ENCODE data around the gene CPB2.

Gene CPB2

DNA sequence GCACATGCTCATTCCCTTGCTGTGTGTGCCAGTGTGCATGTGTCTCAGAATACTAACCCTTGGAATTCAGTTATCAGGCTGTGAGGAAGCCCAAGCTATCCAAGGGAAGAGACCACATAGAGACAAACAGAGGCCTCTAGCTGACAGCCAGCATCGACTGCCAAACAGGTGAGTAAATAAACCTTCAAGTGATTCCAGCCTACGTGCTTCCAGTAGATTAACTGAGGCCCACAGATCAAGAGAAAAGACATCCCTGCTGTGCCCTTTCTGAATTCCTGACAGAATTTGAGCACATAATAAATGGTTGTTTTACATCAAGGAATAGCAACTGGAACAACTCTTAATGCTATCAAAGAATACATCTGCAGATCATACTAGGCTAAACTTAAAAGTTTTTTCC lies 69.8 kb downstream of the CPB2 start:
- TF ChIP-seq, protein P1, sequence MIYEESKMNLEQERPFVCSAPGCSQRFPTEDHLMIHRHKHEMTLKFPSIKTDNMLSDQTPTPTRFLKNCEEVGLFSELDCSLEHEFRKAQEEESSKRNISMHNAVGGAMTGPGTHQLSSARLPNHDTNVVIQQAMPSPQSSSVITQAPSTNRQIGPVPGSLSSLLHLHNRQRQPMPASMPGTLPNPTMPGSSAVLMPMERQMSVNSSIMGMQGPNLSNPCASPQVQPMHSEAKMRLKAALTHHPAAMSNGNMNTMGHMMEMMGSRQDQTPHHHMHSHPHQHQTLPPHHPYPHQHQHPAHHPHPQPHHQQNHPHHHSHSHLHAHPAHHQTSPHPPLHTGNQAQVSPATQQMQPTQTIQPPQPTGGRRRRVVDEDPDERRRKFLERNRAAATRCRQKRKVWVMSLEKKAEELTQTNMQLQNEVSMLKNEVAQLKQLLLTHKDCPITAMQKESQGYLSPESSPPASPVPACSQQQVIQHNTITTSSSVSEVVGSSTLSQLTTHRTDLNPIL (CRISPR knock-in tag; IDR thresholded peaks at IDR 0.05; ENCODE audit: low read depth): no peak
- no peak for TF ChIP-seq ZFP30 (CRISPR knock-in tag; IDR thresholded peaks at IDR 0.05)
- TF ChIP-seq ZNF565 (CRISPR knock-in tag; conservative IDR thresholded peaks at IDR 0.05; ENCODE audit: low read depth): no peak
- TF ChIP-seq, protein P2, sequence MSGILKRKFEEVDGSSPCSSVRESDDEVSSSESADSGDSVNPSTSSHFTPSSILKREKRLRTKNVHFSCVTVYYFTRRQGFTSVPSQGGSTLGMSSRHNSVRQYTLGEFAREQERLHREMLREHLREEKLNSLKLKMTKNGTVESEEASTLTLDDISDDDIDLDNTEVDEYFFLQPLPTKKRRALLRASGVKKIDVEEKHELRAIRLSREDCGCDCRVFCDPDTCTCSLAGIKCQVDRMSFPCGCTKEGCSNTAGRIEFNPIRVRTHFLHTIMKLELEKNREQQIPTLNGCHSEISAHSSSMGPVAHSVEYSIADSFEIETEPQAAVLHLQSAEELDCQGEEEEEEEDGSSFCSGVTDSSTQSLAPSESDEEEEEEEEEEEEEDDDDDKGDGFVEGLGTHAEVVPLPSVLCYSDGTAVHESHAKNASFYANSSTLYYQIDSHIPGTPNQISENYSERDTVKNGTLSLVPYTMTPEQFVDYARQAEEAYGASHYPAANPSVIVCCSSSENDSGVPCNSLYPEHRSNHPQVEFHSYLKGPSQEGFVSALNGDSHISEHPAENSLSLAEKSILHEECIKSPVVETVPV (CRISPR knock-in tag; IDR thresholded peaks at IDR 0.05): no peak
- no peak for TF ChIP-seq ARNTL (CRISPR knock-in tag; IDR thresholded peaks at IDR 0.05; ENCODE audit: borderline replicate concordance, low read depth)
- no peak for TF ChIP-seq TOX (CRISPR knock-in tag; IDR thresholded peaks at IDR 0.05; ENCODE audit: borderline replicate concordance)
- no peak for TF ChIP-seq OSR1 (CRISPR knock-in tag; IDR thresholded peaks at IDR 0.05)
- TF ChIP-seq, protein P3, sequence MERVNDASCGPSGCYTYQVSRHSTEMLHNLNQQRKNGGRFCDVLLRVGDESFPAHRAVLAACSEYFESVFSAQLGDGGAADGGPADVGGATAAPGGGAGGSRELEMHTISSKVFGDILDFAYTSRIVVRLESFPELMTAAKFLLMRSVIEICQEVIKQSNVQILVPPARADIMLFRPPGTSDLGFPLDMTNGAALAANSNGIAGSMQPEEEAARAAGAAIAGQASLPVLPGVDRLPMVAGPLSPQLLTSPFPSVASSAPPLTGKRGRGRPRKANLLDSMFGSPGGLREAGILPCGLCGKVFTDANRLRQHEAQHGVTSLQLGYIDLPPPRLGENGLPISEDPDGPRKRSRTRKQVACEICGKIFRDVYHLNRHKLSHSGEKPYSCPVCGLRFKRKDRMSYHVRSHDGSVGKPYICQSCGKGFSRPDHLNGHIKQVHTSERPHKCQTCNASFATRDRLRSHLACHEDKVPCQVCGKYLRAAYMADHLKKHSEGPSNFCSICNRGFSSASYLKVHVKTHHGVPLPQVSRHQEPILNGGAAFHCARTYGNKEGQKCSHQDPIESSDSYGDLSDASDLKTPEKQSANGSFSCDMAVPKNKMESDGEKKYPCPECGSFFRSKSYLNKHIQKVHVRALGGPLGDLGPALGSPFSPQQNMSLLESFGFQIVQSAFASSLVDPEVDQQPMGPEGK (CRISPR knock-in tag; IDR thresholded peaks at IDR 0.05; ENCODE audit: borderline replicate concordance): no peak
- no peak for TF ChIP-seq BACH2 (CRISPR knock-in tag; IDR thresholded peaks at IDR 0.05; ENCODE audit: borderline replicate concordance)
- TF ChIP-seq ISL1 (CRISPR knock-in tag; IDR thresholded peaks at IDR 0.05): no peak
- TF ChIP-seq ZFP3 (CRISPR knock-in tag; IDR thresholded peaks at IDR 0.05): no peak
- ATAC-seq: no peak

DNA sequence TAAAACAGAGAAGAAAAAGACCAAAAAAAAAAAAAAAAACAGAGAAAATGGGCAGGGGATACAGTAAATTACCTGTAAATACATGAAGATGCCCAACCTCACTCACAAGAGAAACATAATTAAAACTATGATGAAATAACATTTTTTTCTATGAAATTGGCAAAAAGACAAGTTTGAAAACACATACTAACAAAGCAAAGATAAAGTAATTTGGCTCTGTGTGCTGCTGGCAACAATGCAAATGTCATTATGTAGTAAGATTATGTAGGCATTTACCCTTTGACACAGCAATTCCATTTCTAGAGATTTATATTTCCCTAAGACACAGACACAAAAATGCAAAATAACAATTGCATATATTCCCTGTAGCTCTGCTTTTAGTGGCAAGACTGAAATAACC lies 72.5 kb downstream of the CPB2 start:
- no peak for ATAC-seq
- TF ChIP-seq, protein P4, sequence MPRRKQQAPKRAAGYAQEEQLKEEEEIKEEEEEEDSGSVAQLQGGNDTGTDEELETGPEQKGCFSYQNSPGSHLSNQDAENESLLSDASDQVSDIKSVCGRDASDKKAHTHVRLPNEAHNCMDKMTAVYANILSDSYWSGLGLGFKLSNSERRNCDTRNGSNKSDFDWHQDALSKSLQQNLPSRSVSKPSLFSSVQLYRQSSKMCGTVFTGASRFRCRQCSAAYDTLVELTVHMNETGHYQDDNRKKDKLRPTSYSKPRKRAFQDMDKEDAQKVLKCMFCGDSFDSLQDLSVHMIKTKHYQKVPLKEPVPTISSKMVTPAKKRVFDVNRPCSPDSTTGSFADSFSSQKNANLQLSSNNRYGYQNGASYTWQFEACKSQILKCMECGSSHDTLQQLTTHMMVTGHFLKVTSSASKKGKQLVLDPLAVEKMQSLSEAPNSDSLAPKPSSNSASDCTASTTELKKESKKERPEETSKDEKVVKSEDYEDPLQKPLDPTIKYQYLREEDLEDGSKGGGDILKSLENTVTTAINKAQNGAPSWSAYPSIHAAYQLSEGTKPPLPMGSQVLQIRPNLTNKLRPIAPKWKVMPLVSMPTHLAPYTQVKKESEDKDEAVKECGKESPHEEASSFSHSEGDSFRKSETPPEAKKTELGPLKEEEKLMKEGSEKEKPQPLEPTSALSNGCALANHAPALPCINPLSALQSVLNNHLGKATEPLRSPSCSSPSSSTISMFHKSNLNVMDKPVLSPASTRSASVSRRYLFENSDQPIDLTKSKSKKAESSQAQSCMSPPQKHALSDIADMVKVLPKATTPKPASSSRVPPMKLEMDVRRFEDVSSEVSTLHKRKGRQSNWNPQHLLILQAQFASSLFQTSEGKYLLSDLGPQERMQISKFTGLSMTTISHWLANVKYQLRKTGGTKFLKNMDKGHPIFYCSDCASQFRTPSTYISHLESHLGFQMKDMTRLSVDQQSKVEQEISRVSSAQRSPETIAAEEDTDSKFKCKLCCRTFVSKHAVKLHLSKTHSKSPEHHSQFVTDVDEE (CRISPR knock-in tag; IDR thresholded peaks at IDR 0.05): no peak

DNA sequence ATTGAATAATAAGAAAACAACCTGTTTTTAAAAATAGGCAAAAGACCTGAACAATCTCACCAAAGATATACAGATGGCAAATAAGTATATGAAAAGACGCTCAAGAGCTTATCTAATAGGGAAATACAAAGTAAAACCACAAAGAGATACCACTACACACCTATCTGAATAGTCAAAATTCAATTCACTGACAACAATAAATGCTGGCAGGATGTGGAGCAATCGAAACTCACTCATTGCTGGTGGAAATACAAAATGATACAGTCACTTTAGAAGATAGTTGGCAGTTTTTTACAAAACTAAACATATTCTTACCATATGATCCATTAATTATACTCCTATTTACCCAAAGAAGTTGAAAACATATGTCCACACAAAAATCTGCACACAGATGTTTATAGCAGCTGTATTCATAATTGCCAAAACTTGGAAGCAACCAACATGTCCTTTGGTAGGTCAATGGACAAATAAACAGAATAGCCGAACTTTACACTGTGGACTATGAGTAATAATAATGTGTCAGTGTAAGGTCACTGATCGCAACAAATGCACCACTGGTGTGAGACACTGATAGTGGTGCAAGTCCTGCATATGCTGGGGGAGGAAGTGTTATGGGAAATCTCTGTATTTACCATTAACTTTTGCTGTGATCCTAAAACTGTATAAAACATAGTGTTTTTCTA lies 73.1 kb downstream of the CPB2 start:
- ATAC-seq: no peak
- TF ChIP-seq ZNF8 (CRISPR knock-in tag; IDR thresholded peaks at IDR 0.05) (no peak), ZNF565 (CRISPR knock-in tag; conservative IDR thresholded peaks at IDR 0.05; ENCODE audit: low read depth) (no peak), RARB (CRISPR knock-in tag; IDR thresholded peaks at IDR 0.05) (no peak), OSR1 (CRISPR knock-in tag; IDR thresholded peaks at IDR 0.05) (no peak), BACH2 (CRISPR knock-in tag; IDR thresholded peaks at IDR 0.05; ENCODE audit: borderline replicate concordance) (no peak)
- TF ChIP-seq, protein P3 (CRISPR knock-in tag; IDR thresholded peaks at IDR 0.05; ENCODE audit: borderline replicate concordance): no peak
- TF ChIP-seq, protein P2 (CRISPR knock-in tag; IDR thresholded peaks at IDR 0.05): no peak

DNA sequence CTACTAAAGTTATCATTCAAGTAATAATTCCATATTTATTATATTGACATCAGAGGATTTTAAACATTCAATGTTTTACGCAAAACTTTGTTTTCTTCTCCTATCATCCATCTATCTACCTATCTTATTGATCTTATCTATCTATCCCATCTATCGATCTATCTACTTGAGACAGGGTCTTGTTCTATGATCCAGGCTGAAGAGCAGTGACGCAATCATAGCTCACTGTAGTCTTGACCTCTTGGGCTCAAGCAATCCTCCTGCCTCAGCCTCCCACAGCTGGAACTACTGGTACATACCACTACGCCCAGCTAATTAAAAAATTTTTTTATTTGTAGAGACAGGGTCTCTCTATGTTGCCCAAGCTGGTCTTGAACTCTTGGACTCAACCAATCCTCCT lies 79.7 kb downstream of the CPB2 start:
- ATAC-seq: no peak
- TF ChIP-seq CSDC2 (CRISPR knock-in tag; IDR thresholded peaks at IDR 0.05): no peak
- TF ChIP-seq ZNF70 (CRISPR knock-in tag; IDR thresholded peaks at IDR 0.05): no peak
- TF ChIP-seq GLIS3 (CRISPR knock-in tag; IDR thresholded peaks at IDR 0.05): no peak
- no peak for TF ChIP-seq ZNF8 (CRISPR knock-in tag; IDR thresholded peaks at IDR 0.05)
- TF ChIP-seq, protein P3 (CRISPR knock-in tag; IDR thresholded peaks at IDR 0.05; ENCODE audit: borderline replicate concordance): no peak
- TF ChIP-seq ZFP3 (CRISPR knock-in tag; IDR thresholded peaks at IDR 0.05): no peak
- TF ChIP-seq, protein P1 (CRISPR knock-in tag; IDR thresholded peaks at IDR 0.05; ENCODE audit: low read depth): no peak
- no peak for TF ChIP-seq ZC3H10 (CRISPR knock-in tag; IDR thresholded peaks at IDR 0.05)
- TF ChIP-seq, protein P2 (CRISPR knock-in tag; IDR thresholded peaks at IDR 0.05): no peak
